CD14-positive monocyte (primary cell): ENCODE measurements around the gene TFF1. TPM values are rescaled to one million over a fixed set of nuclear protein-coding genes. Genes with fewer than 3 reads are reported as not detected.

ENCODE experiments used
- DNase-seq, 3 donors: peaks; one replicate each; pipeline ENCODE4 v3.0.0-alpha.2; 2011 to 2022
- H2AFZ ChIP-seq: 2 replicates; pipeline ENCODE4 v1.6.0; 2012; ENCODE audit warnings: mild to moderate bottlenecking, low read depth, low read length, inconsistent platforms; ENCODE audit not compliant: insufficient read depth, poor library complexity, severe bottlenecking
- H3K27ac ChIP-seq, 2 donors: 1 replicate in 1 of 2; 2 replicates in 1 of 2; pipeline ENCODE4 v1.5.1; 2012 to 2013; ENCODE audit warnings: low read length in 2 of 2, control low read depth in 1 of 2, inconsistent platforms in 1 of 2, low read depth in 1 of 2, mild to moderate bottlenecking in 1 of 2
- H3K27me3 ChIP-seq, 2 donors: one replicate each; pipeline versions ENCODE4 v1.6.0 to v1.6.1; 2011 to 2013; ENCODE audit warnings: low read length in 2 of 2; ENCODE audit not compliant: control insufficient read depth in 2 of 2, insufficient read depth in 2 of 2
- H3K36me3 ChIP-seq, 2 donors: replicated peaks in 1 of 2; 1 replicate in 1 of 2; 2 replicates in 1 of 2; pipeline versions ENCODE4 v1.5.1 to v1.6.1; 2012 to 2013; ENCODE audit warnings: low read length in 2 of 2, control low read depth in 1 of 2, inconsistent platforms in 1 of 2, mild to moderate bottlenecking in 1 of 2; ENCODE audit not compliant: insufficient read depth in 2 of 2, control insufficient read depth in 1 of 2
- H3K4me1 ChIP-seq, 2 donors: 1 replicate in 1 of 2; 2 replicates in 1 of 2; pipeline versions ENCODE4 v1.5.1 to v1.6.1; 2012 to 2013; ENCODE audit warnings: low read length in 2 of 2, control low read depth in 1 of 2, inconsistent platforms in 1 of 2, mild to moderate bottlenecking in 1 of 2, moderate library complexity in 1 of 2; ENCODE audit not compliant: insufficient read depth in 2 of 2, control insufficient read depth in 1 of 2
- H3K4me2 ChIP-seq: replicated peaks from 2 replicates; pipeline ENCODE3; 2012; ENCODE audit warnings: low read length, moderate library complexity, mild to moderate bottlenecking; ENCODE audit not compliant: poor library complexity, severe bottlenecking; ENCODE audit errors: extremely low read depth
- H3K4me3 ChIP-seq, 3 experiments: fragments of 200-600 bp in 1 of 3; sonication (generic) in 1 of 3; replicated peaks in 1 of 3; 1 replicate in 2 of 3; 2 replicates in 1 of 3; pipeline ENCODE4 v1.5.1; 2011 to 2013; ENCODE audit warnings: low read length in 3 of 3, mild to moderate bottlenecking in 3 of 3, control low read depth in 2 of 3, low read depth in 2 of 3, inconsistent platforms in 1 of 3, moderate library complexity in 1 of 3
- H3K79me2 ChIP-seq: 2 replicates; pipeline ENCODE4 v1.6.0; 2012; ENCODE audit warnings: mild to moderate bottlenecking, control low read depth, inconsistent platforms, low read length, moderate library complexity; ENCODE audit not compliant: insufficient read depth
- H3K9ac ChIP-seq: 2 replicates; pipeline ENCODE4 v1.6.0; 2017; ENCODE audit warnings: low read length, mild to moderate bottlenecking; ENCODE audit not compliant: insufficient read depth, poor library complexity, severe bottlenecking
- H3K9me3 ChIP-seq, 2 donors: replicated peaks in 1 of 2; 1 replicate in 1 of 2; 2 replicates in 1 of 2; pipeline versions ENCODE4 v1.5.1 to v1.6.1; 2012 to 2013; ENCODE audit warnings: low read length in 2 of 2, control low read depth in 1 of 2; ENCODE audit not compliant: control insufficient read depth in 1 of 2, insufficient read depth in 1 of 2
- H4K20me1 ChIP-seq: 2 replicates; pipeline ENCODE4 v1.6.0; 2012; ENCODE audit warnings: mild to moderate bottlenecking, low read length, control low read depth, moderate library complexity; ENCODE audit not compliant: insufficient read depth
- H3K27ac Mint-ChIP-seq, 7 donors: one replicate each; pipeline ENCODE4 v1.8.0; 2020; ENCODE audit warnings: mild to moderate bottlenecking in 7 of 7, mixed read lengths in 7 of 7, moderate library complexity in 6 of 7, inconsistent platforms in 2 of 7
- H3K27me3 Mint-ChIP-seq, 3 donors: one replicate each; pipeline ENCODE4 v1.8.0; 2021 to 2022; ENCODE audit warnings: low read depth in 3 of 3, mild to moderate bottlenecking in 3 of 3, mixed read lengths in 3 of 3, moderate library complexity in 3 of 3, inconsistent platforms in 1 of 3
- H3K36me3 Mint-ChIP-seq, 2 donors: one replicate each; pipeline ENCODE4 v1.8.0; 2020; ENCODE audit warnings: mixed read lengths in 2 of 2, inconsistent platforms in 1 of 2, mild to moderate bottlenecking in 1 of 2
- H3K4me1 Mint-ChIP-seq: one replicate; pipeline ENCODE4 v1.8.0; 2020; ENCODE audit warnings: mild to moderate bottlenecking, mixed read lengths
- H3K4me3 Mint-ChIP-seq, 2 donors: one replicate each; pipeline ENCODE4 v1.8.0; 2020; ENCODE audit warnings: mild to moderate bottlenecking in 2 of 2, mixed read lengths in 2 of 2, moderate library complexity in 1 of 2
- H3K9me3 Mint-ChIP-seq, 7 donors: one replicate each; pipeline ENCODE4 v1.8.0; 2020 to 2022; ENCODE audit warnings: mixed read lengths in 7 of 7, mild to moderate bottlenecking in 6 of 7, moderate library complexity in 6 of 7, inconsistent platforms in 2 of 7
- WGBS: methylation state at CpG from one replicate; pipeline ENCODE4 v1.1.5; 2013; ENCODE audit warnings: missing lambda C conversion rate; ENCODE audit not compliant: insufficient coverage; 5-methylcytosine and 5-hydroxymethylcytosine counted together
- intact Hi-C, 2 donors: fragments of 100-400 bp; cut with micrococcal nuclease; formaldehyde crosslinking; loops; one replicate each; pipeline versions ENCODE4 v1.15.0 to v1.15.1; 2023
- polyA plus RNA-seq, 3 donors: library from polyadenylated mRNA; depleted of rRNA in 1 of 3; unstranded in 2 of 3; stranded (reverse) in 1 of 3; fragments of 300-500 nt in 2 of 3; fragments of >200 nt in 1 of 3; fragmentation: Illumina TruSeq in 2 of 3; gene quantifications; 1 replicate in 2 of 3; 2 replicates in 1 of 3; pipeline ENCODE4 v1.2.3, GENCODE V29; 2012 to 2021
- TF ChIP-seq, protein P1 (sequence below): fragments of 200-600 bp; IDR thresholded peaks from one replicate; pipeline ENCODE4 v1.8.0; 2022; ENCODE audit warnings: antibody characterized with exemption, mild to moderate bottlenecking

The TFF1 gene
- polyA plus RNA-seq, 3 donors, result not detected

GRCh38 chr21:42413500-42413899 lies 47.2 kb upstream of the TFF1 start:
- Mint-ChIP-seq H3K27me3 (peaks cover 1 to 4% (median 3%) of the 10 kb centered on the region in 3 donors), H3K27ac (no peak overlapping the region), H3K4me3 (no peak overlapping the region), H3K4me1 (peaks cover 3% of the 10 kb centered on the region), H3K9me3 (no peaks in the 10 kb centered on the region), H3K36me3 (no peaks in the 10 kb centered on the region)
- no peak overlapping the region for H3K4me3 ChIP-seq
- no peaks in the 10 kb centered on the region for H3K36me3 ChIP-seq
- H2AFZ ChIP-seq, result no peak overlapping the region
- H3K9ac ChIP-seq, result no peak overlapping the region
- no peaks in the 10 kb centered on the region for H4K20me1 ChIP-seq
- TF ChIP-seq, protein P1, sequence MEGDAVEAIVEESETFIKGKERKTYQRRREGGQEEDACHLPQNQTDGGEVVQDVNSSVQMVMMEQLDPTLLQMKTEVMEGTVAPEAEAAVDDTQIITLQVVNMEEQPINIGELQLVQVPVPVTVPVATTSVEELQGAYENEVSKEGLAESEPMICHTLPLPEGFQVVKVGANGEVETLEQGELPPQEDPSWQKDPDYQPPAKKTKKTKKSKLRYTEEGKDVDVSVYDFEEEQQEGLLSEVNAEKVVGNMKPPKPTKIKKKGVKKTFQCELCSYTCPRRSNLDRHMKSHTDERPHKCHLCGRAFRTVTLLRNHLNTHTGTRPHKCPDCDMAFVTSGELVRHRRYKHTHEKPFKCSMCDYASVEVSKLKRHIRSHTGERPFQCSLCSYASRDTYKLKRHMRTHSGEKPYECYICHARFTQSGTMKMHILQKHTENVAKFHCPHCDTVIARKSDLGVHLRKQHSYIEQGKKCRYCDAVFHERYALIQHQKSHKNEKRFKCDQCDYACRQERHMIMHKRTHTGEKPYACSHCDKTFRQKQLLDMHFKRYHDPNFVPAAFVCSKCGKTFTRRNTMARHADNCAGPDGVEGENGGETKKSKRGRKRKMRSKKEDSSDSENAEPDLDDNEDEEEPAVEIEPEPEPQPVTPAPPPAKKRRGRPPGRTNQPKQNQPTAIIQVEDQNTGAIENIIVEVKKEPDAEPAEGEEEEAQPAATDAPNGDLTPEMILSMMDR, result no peak
- H3K27ac ChIP-seq, result no peak overlapping the region
- no peak overlapping the region for H3K4me2 ChIP-seq
- no peaks in the 10 kb centered on the region for H3K4me1 ChIP-seq
- no peaks in the 10 kb centered on the region for H3K27me3 ChIP-seq
- DNase-seq, result no peak
- intact Hi-C loops, result no loop called here
- no peaks in the 10 kb centered on the region for H3K79me2 ChIP-seq
- WGBS, result 93% methylated on average over 3 of the region's 4 CpGs
- H3K9me3 ChIP-seq, result no peaks in the 10 kb centered on the region

DNA sequence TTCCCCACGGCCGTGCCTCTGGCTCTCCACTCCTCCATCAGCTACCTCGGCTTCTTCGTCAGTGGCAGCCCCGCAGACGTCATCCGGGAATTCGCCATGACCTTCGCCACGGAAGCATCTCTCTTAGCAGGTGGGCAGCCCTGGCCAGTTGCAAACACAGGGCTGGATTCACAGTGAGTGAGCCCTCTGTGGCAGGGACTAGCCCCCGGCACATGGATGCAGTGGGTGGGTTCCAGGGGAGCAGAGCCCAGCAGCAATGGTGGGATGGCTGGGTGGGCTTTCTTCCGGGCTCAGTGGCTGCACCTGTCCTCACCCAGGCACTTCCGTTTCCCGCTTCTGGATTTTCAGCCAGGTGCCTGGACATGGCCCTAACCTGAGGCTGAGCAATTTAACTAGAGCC lies 46.8 kb upstream of the TFF1 start:
- H3K36me3 ChIP-seq, result no peaks in the 10 kb centered on the region
- TF ChIP-seq, protein P1, result no peak
- DNase-seq, result no peak
- no peaks in the 10 kb centered on the region for H3K36me3 Mint-ChIP-seq
- no peak overlapping the region for H3K4me3 ChIP-seq
- peaks cover 1 to 4% (median 3%) of the 10 kb centered on the region in 3 donors for H3K27me3 Mint-ChIP-seq
- no peaks in the 10 kb centered on the region for H4K20me1 ChIP-seq
- intact Hi-C loops, result no loop called here
- no peaks in the 10 kb centered on the region for H3K9me3 Mint-ChIP-seq
- H3K4me1 Mint-ChIP-seq, result peaks cover 4% of the 10 kb centered on the region
- no peaks in the 10 kb centered on the region for H3K9me3 ChIP-seq
- H3K27ac Mint-ChIP-seq, result no peak overlapping the region
- no peak overlapping the region for H3K9ac ChIP-seq
- no peaks in the 10 kb centered on the region for H3K4me1 ChIP-seq
- no peak overlapping the region for H3K27ac ChIP-seq
- no peak overlapping the region for H3K4me3 Mint-ChIP-seq
- H3K4me2 ChIP-seq, result no peak overlapping the region
- H3K79me2 ChIP-seq, result no peaks in the 10 kb centered on the region
- 96% methylated on average over 13 of the region's 14 CpGs for WGBS
- H2AFZ ChIP-seq, result no peak overlapping the region
- no peaks in the 10 kb centered on the region for H3K27me3 ChIP-seq
